Lower leg skin (tissue), 3 donors: ENCODE measurements around the gene ENTREP1.

Experiments used
- POLR2A ChIP-seq, 2 donors: fragments of 450-650 bp; IDR thresholded peaks; one replicate each; pipeline ENCODE4 v1.6.1; 2016 to 2017; ENCODE audit warnings: antibody characterized with exemption in 2 of 2, mild to moderate bottlenecking in 1 of 2, moderate library complexity in 1 of 2
- TF ChIP-seq, protein P1 (sequence below), 3 donors: fragments of 450-650 bp; IDR thresholded peaks; one replicate each; pipeline ENCODE4 v1.5.1; 2016; ENCODE audit warnings: antibody characterized with exemption in 3 of 3, mild to moderate bottlenecking in 3 of 3, moderate library complexity in 2 of 3

- TF ChIP-seq, protein P1, sequence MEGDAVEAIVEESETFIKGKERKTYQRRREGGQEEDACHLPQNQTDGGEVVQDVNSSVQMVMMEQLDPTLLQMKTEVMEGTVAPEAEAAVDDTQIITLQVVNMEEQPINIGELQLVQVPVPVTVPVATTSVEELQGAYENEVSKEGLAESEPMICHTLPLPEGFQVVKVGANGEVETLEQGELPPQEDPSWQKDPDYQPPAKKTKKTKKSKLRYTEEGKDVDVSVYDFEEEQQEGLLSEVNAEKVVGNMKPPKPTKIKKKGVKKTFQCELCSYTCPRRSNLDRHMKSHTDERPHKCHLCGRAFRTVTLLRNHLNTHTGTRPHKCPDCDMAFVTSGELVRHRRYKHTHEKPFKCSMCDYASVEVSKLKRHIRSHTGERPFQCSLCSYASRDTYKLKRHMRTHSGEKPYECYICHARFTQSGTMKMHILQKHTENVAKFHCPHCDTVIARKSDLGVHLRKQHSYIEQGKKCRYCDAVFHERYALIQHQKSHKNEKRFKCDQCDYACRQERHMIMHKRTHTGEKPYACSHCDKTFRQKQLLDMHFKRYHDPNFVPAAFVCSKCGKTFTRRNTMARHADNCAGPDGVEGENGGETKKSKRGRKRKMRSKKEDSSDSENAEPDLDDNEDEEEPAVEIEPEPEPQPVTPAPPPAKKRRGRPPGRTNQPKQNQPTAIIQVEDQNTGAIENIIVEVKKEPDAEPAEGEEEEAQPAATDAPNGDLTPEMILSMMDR (IDR thresholded peaks at IDR 0.05) = no peak
- TF ChIP-seq POLR2A (IDR thresholded peaks at IDR 0.05) = no peak
Measured at GRCh38 chr9:69377981-69378380, 53.0 kb downstream of the ENTREP1 start.
